ENCODE results near the gene KCNJ12. TPM values are rescaled to one million over a fixed set of nuclear protein-coding genes. Genes with fewer than 3 reads are reported as not detected.
"Not testable (repeated sequence)": the region's sequence is repeated elsewhere in the genome, so short reads cannot be mapped to it uniquely, and the experiment has no call there.

Gene KCNJ12
- total and polyA plus RNA-seq, 4 experiments from 2014 or later = not detected

- no peaks in the 10 kb centered on the region for H3K36me3 ChIP-seq (ENCODE audit: insufficient read depth, low read length)
- peaks cover 16% of the 10 kb centered on the region for H3K4me1 ChIP-seq (ENCODE audit: insufficient read depth, low read length)
- H3K27me3 Mint-ChIP-seq = peaks cover 14 to 15% of the 10 kb centered on the region in 2 donors
- peaks cover 13 to 25% (median 20%) of the 10 kb centered on the region in 4 donors for H3K4me1 Mint-ChIP-seq
- H3K9me3 ChIP-seq (ENCODE audit: control insufficient read depth in 1 of 2, low read length in 2 of 2) = no peaks in the 10 kb centered on the region
- no peaks in the 10 kb centered on the region for H3K9me3 Mint-ChIP-seq
- no peaks in the 10 kb centered on the region for H3K36me3 Mint-ChIP-seq
- no peak for DNase-seq
- intact Hi-C loops (cut with micrococcal nuclease) = no loop called here
- H3K27ac Mint-ChIP-seq = peak overlapping the region in 1 of 7 donors; percentile 32
- H3K4me3 Mint-ChIP-seq = peak overlapping the region in 1 of 8 donors; percentile 32
- H3K4me3 ChIP-seq (ENCODE audit: low read length in 2 of 2) = no peak overlapping the region
- no peak overlapping the region for H3K27ac ChIP-seq (ENCODE audit: low read depth, low read length)
- ChIA-PET CTCF (ENCODE audit: partially characterized antibody) (interaction anchor here (1.3 kb wide), 1 partner anchor 58 kb away, joined by 3 read pairs; no protein-coding TSS in a partner anchor), POLR2A (ENCODE audit: partially characterized antibody) (no interaction called here)
- H3K27me3 ChIP-seq (ENCODE audit: insufficient read depth, low read length) = no peaks in the 10 kb centered on the region
These were observed 77.2 kb downstream of the KCNJ12 start for GRCh38 chr17:21453144-21453898.

- peaks cover 16% of the 10 kb centered on the region for H3K4me1 ChIP-seq (ENCODE audit: insufficient read depth, low read length)
- POLR2A ChIA-PET (ENCODE audit: partially characterized antibody); H3K36me3 ChIP-seq (ENCODE audit: insufficient read depth, low read length); H3K27ac ChIP-seq (ENCODE audit: low read depth, low read length); H3K4me3 Mint-ChIP-seq; H3K36me3 Mint-ChIP-seq; H3K4me3 ChIP-seq (ENCODE audit: low read length in 2 of 2); DNase-seq; intact Hi-C loops (cut with micrococcal nuclease); H3K9me3 Mint-ChIP-seq; H3K27me3 ChIP-seq (ENCODE audit: insufficient read depth, low read length); H3K9me3 ChIP-seq (ENCODE audit: control insufficient read depth in 1 of 2, low read length in 2 of 2): not testable (repeated sequence)
- Mint-ChIP-seq H3K4me1 (peaks cover 13 to 25% (median 20%) of the 10 kb centered on the region in 4 donors), H3K27ac (peak overlapping the region in 1 of 7 donors; percentile 47), H3K27me3 (peaks cover 14% of the 10 kb centered on the region in 2 donors)
- CTCF ChIA-PET (ENCODE audit: partially characterized antibody) = interaction anchor here (1.3 kb wide), 2 partner anchors 58 to 59 kb away, joined by 3 to 4 read pairs; no protein-coding TSS in a partner anchor
These were observed 77.8 kb downstream of the KCNJ12 start for GRCh38 chr17:21454006-21454405.

DNA sequence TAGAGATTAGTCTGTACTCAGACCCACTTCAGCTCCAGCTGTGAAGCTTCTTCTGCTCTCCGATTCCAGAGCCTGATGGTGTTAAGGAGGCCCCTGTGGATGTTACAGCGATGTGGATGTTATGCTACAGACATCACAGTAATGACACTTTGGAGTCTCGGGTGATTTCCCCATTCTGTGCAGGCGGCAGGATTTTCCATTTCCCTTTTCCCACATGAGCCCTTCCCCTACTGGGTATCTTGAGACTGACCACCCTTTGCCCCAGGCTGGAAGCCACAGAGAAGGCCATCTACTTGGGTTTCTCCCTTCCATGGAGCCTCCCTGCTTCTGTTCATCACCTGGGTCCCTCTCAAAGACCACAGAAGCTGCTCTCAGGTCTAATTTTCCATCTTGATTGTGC, 78.3 kb downstream of the KCNJ12 start:
- no peak overlapping the region for H3K27ac Mint-ChIP-seq
- H3K4me3 Mint-ChIP-seq = no peak overlapping the region
- no peak for DNase-seq
- Histone ChIP-seq H3K36me3 (ENCODE audit: insufficient read depth, low read length) (no peaks in the 10 kb centered on the region), H3K4me1 (ENCODE audit: insufficient read depth, low read length) (peaks cover 16% of the 10 kb centered on the region), H3K9me3 (ENCODE audit: control insufficient read depth in 1 of 2, low read length in 2 of 2) (no peaks in the 10 kb centered on the region), H3K4me3 (ENCODE audit: low read length in 2 of 2) (no peak overlapping the region), H3K27me3 (ENCODE audit: insufficient read depth, low read length) (no peaks in the 10 kb centered on the region), H3K27ac (ENCODE audit: low read depth, low read length) (no peak overlapping the region)
- peaks cover 13 to 25% (median 20%) of the 10 kb centered on the region in 4 donors for H3K4me1 Mint-ChIP-seq
- peaks cover 14% of the 10 kb centered on the region in 2 donors for H3K27me3 Mint-ChIP-seq
- POLR2A ChIA-PET (ENCODE audit: partially characterized antibody) = no interaction called here
- intact Hi-C loops (cut with micrococcal nuclease) = no loop called here
- H3K9me3 Mint-ChIP-seq = peaks cover 0 to 2% (median 0%) of the 10 kb centered on the region in 8 donors
- no peaks in the 10 kb centered on the region for H3K36me3 Mint-ChIP-seq
- CTCF ChIA-PET (ENCODE audit: partially characterized antibody) = interaction anchor here (1.3 kb wide), 2 partner anchors 57 to 59 kb away, joined by 3 to 4 read pairs; no protein-coding TSS in a partner anchor

- POLR2A ChIA-PET (ENCODE audit: partially characterized antibody) = no interaction called here
- peaks cover 13 to 25% (median 20%) of the 10 kb centered on the region in 4 donors for H3K4me1 Mint-ChIP-seq
- intact Hi-C loops (cut with micrococcal nuclease) = loop anchor here (2.0 kb wide), 3 partner anchors 171 to 337 kb away; partner anchors contain the start of genes DHRS7B and MAP2K3
- Histone ChIP-seq H3K27me3 (ENCODE audit: insufficient read depth, low read length) (no peaks in the 10 kb centered on the region), H3K4me1 (ENCODE audit: insufficient read depth, low read length) (peaks cover 16% of the 10 kb centered on the region), H3K4me3 (ENCODE audit: low read length in 2 of 2) (no peak overlapping the region), H3K36me3 (ENCODE audit: insufficient read depth, low read length) (no peaks in the 10 kb centered on the region), H3K27ac (ENCODE audit: low read depth, low read length) (no peak overlapping the region), H3K9me3 (ENCODE audit: control insufficient read depth in 1 of 2, low read length in 2 of 2) (no peaks in the 10 kb centered on the region)
- no peak for DNase-seq
- peaks cover 0 to 2% (median 0%) of the 10 kb centered on the region in 8 donors for H3K9me3 Mint-ChIP-seq
- CTCF ChIA-PET (ENCODE audit: partially characterized antibody) = interaction anchor here (0.7 to 1.7 kb wide), 2 partner anchors 57 to 336 kb away, joined by 3 to 6 read pairs; no protein-coding TSS in a partner anchor
- H3K4me3 Mint-ChIP-seq = no peak overlapping the region
- H3K27ac Mint-ChIP-seq = no peak overlapping the region
- H3K27me3 Mint-ChIP-seq = peaks cover 10 to 11% of the 10 kb centered on the region in 2 donors
- no peaks in the 10 kb centered on the region for H3K36me3 Mint-ChIP-seq
These were observed 79.6 kb downstream of the KCNJ12 start for GRCh38 chr17:21455761-21456160.

DNA sequence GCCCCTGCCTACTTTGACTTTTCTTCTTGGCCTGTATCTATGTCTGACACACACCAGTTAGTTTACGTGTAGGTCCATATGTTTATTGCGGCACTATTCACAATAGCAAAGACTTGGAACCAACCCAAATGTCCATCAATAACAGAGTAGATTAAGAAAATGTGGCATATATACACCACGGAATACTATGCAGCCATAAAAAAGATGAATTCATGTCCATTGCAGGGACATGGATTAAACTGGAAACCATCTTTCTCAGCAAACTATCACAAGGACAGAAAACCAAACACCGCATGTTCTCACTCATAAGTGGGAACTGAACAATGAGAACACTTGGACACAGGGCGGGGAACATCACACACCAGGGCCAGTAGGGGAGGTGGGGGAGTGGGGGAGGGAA, 80.3 kb downstream of the KCNJ12 start:
- not testable (repeated sequence) for H3K36me3 ChIP-seq (ENCODE audit: insufficient read depth, low read length)
- H3K4me1 Mint-ChIP-seq = peaks cover 13 to 25% (median 20%) of the 10 kb centered on the region in 4 donors

DNA sequence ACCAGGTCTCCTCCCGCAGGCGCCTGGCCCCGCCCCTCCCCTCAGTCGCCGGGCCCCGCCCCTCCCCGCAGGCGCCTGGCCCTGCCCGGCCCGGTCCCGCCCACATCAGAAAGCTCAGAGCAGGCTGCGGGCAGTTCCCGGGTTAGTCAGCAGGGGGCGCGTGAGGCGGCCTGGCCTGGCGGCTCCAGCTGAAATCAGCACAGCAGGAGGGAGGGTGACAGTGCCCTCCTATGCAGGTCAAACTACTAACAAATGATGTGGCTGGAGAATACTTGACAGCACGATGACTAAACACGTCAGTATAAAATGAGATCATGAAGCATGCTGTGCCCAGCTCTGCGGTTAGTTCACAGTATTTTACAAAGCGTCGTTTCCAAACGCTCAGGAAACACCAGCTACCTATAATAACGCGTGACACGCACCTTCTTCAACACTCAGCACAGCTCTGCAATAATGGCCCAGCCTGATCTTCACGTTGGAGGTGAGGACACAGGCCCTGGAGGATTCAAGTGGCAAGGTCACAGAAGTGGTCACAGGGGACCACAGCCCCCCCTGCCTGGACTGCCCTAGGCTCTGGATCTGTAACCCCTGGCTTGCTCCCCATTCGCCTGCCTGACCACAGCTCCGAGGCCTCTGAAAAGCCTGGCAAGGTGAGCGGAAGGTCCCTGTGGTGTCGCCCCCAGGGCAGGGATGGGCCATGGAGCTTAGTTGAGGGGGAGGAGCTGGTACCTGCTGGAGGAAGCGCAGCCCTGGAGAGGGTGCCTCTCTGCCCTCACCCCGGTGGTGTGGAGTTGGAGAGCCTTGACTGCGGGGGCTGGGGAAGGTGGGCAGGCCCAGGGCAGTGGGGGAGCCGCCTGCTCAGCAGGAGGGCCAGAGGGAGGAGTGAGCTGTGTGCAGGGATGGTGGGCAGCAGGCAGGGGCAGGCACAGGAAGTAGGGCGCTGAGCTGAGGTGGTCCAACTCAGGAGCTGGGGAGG, 81.2 kb downstream of the KCNJ12 start:
- Mint-ChIP-seq H3K9me3 (peaks cover 0 to 2% (median 0%) of the 10 kb centered on the region in 8 donors), H3K27me3 (peaks cover 8 to 13% of the 10 kb centered on the region in 2 donors), H3K4me3 (peak overlapping the region in 5 of 8 donors; percentile 23 to 61 (median 49)), H3K4me1 (peaks cover 13 to 22% (median 17%) of the 10 kb centered on the region in 4 donors), H3K36me3 (no peaks in the 10 kb centered on the region), H3K27ac (peak overlapping the region in 6 of 7 donors; percentile 60 to 90 (median 82))
- Histone ChIP-seq H3K36me3 (ENCODE audit: insufficient read depth, low read length) (no peaks in the 10 kb centered on the region), H3K27me3 (ENCODE audit: insufficient read depth, low read length) (no peaks in the 10 kb centered on the region), H3K4me1 (ENCODE audit: insufficient read depth, low read length) (peaks cover 11% of the 10 kb centered on the region), H3K9me3 (ENCODE audit: control insufficient read depth in 1 of 2, low read length in 2 of 2) (no peaks in the 10 kb centered on the region), H3K4me3 (ENCODE audit: low read length in 2 of 2) (no peak overlapping the region), H3K27ac (ENCODE audit: low read depth, low read length) (no peak overlapping the region)
- CTCF ChIA-PET (ENCODE audit: partially characterized antibody) = interaction anchor here (0.7 to 2.2 kb wide), 24 partner anchors 9 to 424 kb away, joined by 3 to 52 read pairs (median 4); partner anchors contain the start of gene DHRS7B
- DNase-seq = peak; percentile 87 to 92 (median 88)
- POLR2A ChIA-PET (ENCODE audit: partially characterized antibody) = interaction anchor here (1.1 to 1.5 kb wide), 2 partner anchors 170 to 174 kb away, joined by 3 to 5 read pairs; no protein-coding TSS in a partner anchor
- intact Hi-C loops (cut with micrococcal nuclease) = loop anchor here (1.0 to 2.0 kb wide), 5 partner anchors 54 to 339 kb away; partner anchors contain the start of genes DHRS7B, MAP2K3 and TMEM11

More for the DNA sequence above, 80.3 kb downstream of the KCNJ12 start:
- ChIA-PET POLR2A (ENCODE audit: partially characterized antibody) (interaction anchor here (1.1 to 1.5 kb wide), 2 partner anchors 169 to 173 kb away, joined by 3 to 5 read pairs; no protein-coding TSS in a partner anchor), CTCF (ENCODE audit: partially characterized antibody) (interaction anchor here (0.7 to 2.2 kb wide), 22 partner anchors 10 to 423 kb away, joined by 3 to 52 read pairs (median 4); partner anchors contain the start of gene DHRS7B)
- H3K27me3 ChIP-seq (ENCODE audit: insufficient read depth, low read length); H3K36me3 Mint-ChIP-seq; H3K9me3 ChIP-seq (ENCODE audit: control insufficient read depth in 1 of 2, low read length in 2 of 2); H3K9me3 Mint-ChIP-seq; H3K4me3 ChIP-seq (ENCODE audit: low read length in 2 of 2); DNase-seq; H3K27ac ChIP-seq (ENCODE audit: low read depth, low read length): not testable (repeated sequence)
- peak overlapping the region in 3 of 8 donors; percentile 8 to 39 (median 10) for H3K4me3 Mint-ChIP-seq
- H3K27me3 Mint-ChIP-seq = peaks cover 9 to 10% of the 10 kb centered on the region in 2 donors
- intact Hi-C loops (cut with micrococcal nuclease) = loop anchor here (2.0 kb wide), 3 partner anchors 172 to 338 kb away; partner anchors contain the start of genes DHRS7B and MAP2K3
- H3K4me1 ChIP-seq (ENCODE audit: insufficient read depth, low read length) = peaks cover 16% of the 10 kb centered on the region
- H3K27ac Mint-ChIP-seq = peak overlapping the region in 1 of 7 donors; percentile 47

Data from CD4-positive, alpha-beta memory T cell (primary cell).